GM08714 (cell line): ENCODE measurements around the gene NRSN2.

Experiments
- H3K4me3 ChIP-seq: fragments of 200-500 bp; sonication (Bioruptor generic); 2 replicates; pipeline ENCODE4 v1.5.1; 2014; ENCODE audit warnings: mild to moderate bottlenecking, low read length, inconsistent platforms
- ZNF274 ChIP-seq: IDR thresholded peaks from 2 replicates; pipeline ENCODE4 v1.6.1; 2012; ENCODE audit warnings: mild to moderate bottlenecking, low read depth, low read length

The NRSN2 gene

GRCh38 chr20:312866-313265 lies 34.0 kb upstream of the NRSN2 start:
- TF ChIP-seq ZNF274, result no peak
- H3K4me3 ChIP-seq, result no peak overlapping the region

- TF ChIP-seq ZNF274, result no peak
- H3K4me3 ChIP-seq, result no peak overlapping the region
These were observed 33.5 kb upstream of the NRSN2 start for GRCh38 chr20:313402-313801.

GRCh38 chr20:313948-314347 lies 33.0 kb upstream of the NRSN2 start:
- no peak for TF ChIP-seq ZNF274
- no peak overlapping the region for H3K4me3 ChIP-seq

GRCh38 chr20:316316-317068 lies 30.4 kb upstream of the NRSN2 start:
- H3K4me3 ChIP-seq, result no peak overlapping the region
- no peak for TF ChIP-seq ZNF274

GRCh38 chr20:324177-325044 lies 22.5 kb upstream of the NRSN2 start:
- TF ChIP-seq ZNF274, result no peak
- H3K4me3 ChIP-seq, result peak overlapping the region; percentile 86

- peak within 1 kb of the TSS; percentile 86 for H3K4me3 ChIP-seq
- TF ChIP-seq ZNF274, result no peak
These were observed 21.6 kb upstream of the NRSN2 start, which contains the start of gene SOX12 for GRCh38 chr20:325045-325888. Gene SOX12 (plus strand): TSS chr20:325552. CDS start chr20:325925, 373 bp downstream.

- H3K4me3 ChIP-seq, result peak overlapping the region; percentile 86; the same call in 1 of the 2 replicates
- no peak for TF ChIP-seq ZNF274
These were observed 20.8 kb upstream of the NRSN2 start for GRCh38 chr20:325889-326644.

- no peak for TF ChIP-seq ZNF274
- H3K4me3 ChIP-seq, result peak overlapping the region; percentile 86
These were observed 20.2 kb upstream of the NRSN2 start for GRCh38 chr20:326645-327185.

GRCh38 chr20:327186-328026 lies 19.5 kb upstream of the NRSN2 start:
- TF ChIP-seq ZNF274, result no peak
- H3K4me3 ChIP-seq, result peak overlapping the region; percentile 46

- peak overlapping the region; percentile 46; the same call in 1 of the 2 replicates for H3K4me3 ChIP-seq
- TF ChIP-seq ZNF274, result no peak
These were observed 18.6 kb upstream of the NRSN2 start for GRCh38 chr20:328027-328974.

- H3K4me3 ChIP-seq, result no peak overlapping the region
- TF ChIP-seq ZNF274, result no peak
These were observed 17.8 kb upstream of the NRSN2 start for GRCh38 chr20:328975-329695.
